Neural progenitor cell (in vitro differentiated cells): ENCODE results near the gene ACLY.

Source experiments
- CTCF ChIP-seq: fragments of 200-600 bp; sonication (generic); IDR thresholded peaks from 2 replicates; pipeline ENCODE4 v1.5.1; 2017; ENCODE audit warnings: antibody characterized with exemption, mild to moderate bottlenecking
- EZH2 ChIP-seq: fragments of 200-600 bp; sonication (generic); IDR thresholded peaks from 2 replicates; pipeline ENCODE4 v1.6.1; 2017; ENCODE audit warnings: antibody characterized with exemption, mild to moderate bottlenecking, moderate library complexity
- EZH2phosphoT487 ChIP-seq: fragments of 200-600 bp; sonication (generic); IDR thresholded peaks from 2 replicates; pipeline ENCODE4 v1.6.1; 2017; ENCODE audit warnings: antibody characterized with exemption

GRCh38 chr17:41932816-41933389 lies 14.2 kb upstream of the ACLY start:
- no peak for TF ChIP-seq CTCF
- no peak for TF ChIP-seq EZH2
- no peak for TF ChIP-seq EZH2phosphoT487
